Measurements from ENCODE around the gene RNF43. TPM values are rescaled to one million over a fixed set of nuclear protein-coding genes. Genes with fewer than 3 reads are reported as not detected.
"Not testable (repeated sequence)": the region's sequence is repeated elsewhere in the genome, so short reads cannot be mapped to it uniquely, and the experiment has no call there.

RNF43 gene
- total and polyA plus RNA-seq, 4 donors = 4.1 to 8.4 (median 5.1) TPM

GRCh38 chr17:58398574-58399266 is 18.6 kb downstream of the RNF43 start:
- H3K9me3 ChIP-seq (ENCODE audit: control insufficient read depth in 4 of 4, low read length in 3 of 4) = no peaks in the 10 kb centered on the region
- no peak overlapping the region for H3K9ac ChIP-seq (ENCODE audit: low read depth in 1 of 2, low read length in 2 of 2)
- peaks cover 0 to 2% (median under 1%) of the 10 kb centered on the region in 4 donors for H3K36me3 ChIP-seq (ENCODE audit: control insufficient read depth in 4 of 4, insufficient read depth in 3 of 4, low read depth in 1 of 4, low read length in 3 of 4)
- no peak for TF ChIP-seq FOXA1 (IDR thresholded peaks at IDR 0.05)
- no peak for TF ChIP-seq RXRA (IDR thresholded peaks at IDR 0.05)
- no peak for TF ChIP-seq REST (IDR thresholded peaks at IDR 0.05)
- no peak for TF ChIP-seq HNF4A (conservative IDR thresholded peaks at IDR 0.05)
- TF ChIP-seq CTCF (IDR thresholded peaks at IDR 0.05; ENCODE audit: low read depth, low read length, missing input control) = no peak
- no peak for TF ChIP-seq YY1 (IDR thresholded peaks at IDR 0.05)
- TF ChIP-seq MAX (IDR thresholded peaks at IDR 0.05) = no peak
- no peak for TF ChIP-seq ATF3 (IDR thresholded peaks at IDR 0.05)
- no peak for TF ChIP-seq ZBTB33 (IDR thresholded peaks at IDR 0.05)
- no peak for TF ChIP-seq TAF1 (conservative IDR thresholded peaks at IDR 0.05)
- no peak for TF ChIP-seq EGR1 (IDR thresholded peaks at IDR 0.05; ENCODE audit: low read depth in 2 of 2)
- no peak for TF ChIP-seq SP1 (IDR thresholded peaks at IDR 0.05)
- 55% methylated on average over 3 of the region's 3 CpGs for WGBS
- peaks cover 0 to 10% (median 3%) of the 10 kb centered on the region in 4 donors for H3K4me1 ChIP-seq (ENCODE audit: control insufficient read depth in 4 of 4, insufficient read depth in 4 of 4, low read length in 3 of 4)
- no peak overlapping the region for H3K4me3 ChIP-seq (ENCODE audit: low read depth in 1 of 3, low read length in 3 of 3)
- DNase-seq (ENCODE audit: low spot score) = no peak
- no peak overlapping the region for H3K27ac ChIP-seq (ENCODE audit: low read depth in 1 of 2, low read length in 2 of 2)
- no peaks in the 10 kb centered on the region for H3K27me3 ChIP-seq (ENCODE audit: control insufficient read depth in 4 of 4, insufficient read depth in 4 of 4, low read length in 3 of 4)

GRCh38 chr17:58397421-58397820 is 19.9 kb downstream of the RNF43 start:
- WGBS = 85% methylated on average over 5 of the region's 5 CpGs
- H3K36me3 ChIP-seq (ENCODE audit: control insufficient read depth in 4 of 4, insufficient read depth in 3 of 4, low read depth in 1 of 4, low read length in 3 of 4); H3K9me3 ChIP-seq (ENCODE audit: control insufficient read depth in 4 of 4, low read length in 3 of 4); H3K27ac ChIP-seq (ENCODE audit: low read depth in 1 of 2, low read length in 2 of 2); H3K4me3 ChIP-seq (ENCODE audit: low read depth in 1 of 3, low read length in 3 of 3); H3K9ac ChIP-seq (ENCODE audit: low read depth in 1 of 2, low read length in 2 of 2); H3K27me3 ChIP-seq (ENCODE audit: control insufficient read depth in 4 of 4, insufficient read depth in 4 of 4, low read length in 3 of 4); DNase-seq (ENCODE audit: low spot score): not testable (repeated sequence)
- peaks cover 0 to 14% (median 3%) of the 10 kb centered on the region in 4 donors for H3K4me1 ChIP-seq (ENCODE audit: control insufficient read depth in 4 of 4, insufficient read depth in 4 of 4, low read length in 3 of 4)
